HL-60 (cell line): ENCODE data around the gene PTCD1.

Experiments
- CTCF ChIP-seq: IDR thresholded peaks from one replicate; pipeline ENCODE4 v1.5.1; 2011; ENCODE audit warnings: low read length, control low read depth, inconsistent platforms; ENCODE audit not compliant: insufficient read depth
- GABPA ChIP-seq: IDR thresholded peaks from 2 replicates; pipeline ENCODE4 v1.6.1; 2012; ENCODE audit warnings: low read depth
- SPI1 ChIP-seq: IDR thresholded peaks from 2 replicates; pipeline ENCODE4 v1.6.1; 2012; ENCODE audit warnings: low read depth, mild to moderate bottlenecking, borderline replicate concordance

GRCh38 chr7:99457650-99458493, 19.3 kb upstream of the PTCD1 start:
- TF ChIP-seq CTCF (no peak), SPI1 (no peak), GABPA (no peak)
